Renal cortical epithelial cell (primary cell): ENCODE data around the gene PPP2R5D. TPM values are rescaled to one million over a fixed set of nuclear protein-coding genes. Genes with fewer than 3 reads are reported as not detected.

ENCODE experiments used
- DNase-seq: peaks from one replicate; pipeline ENCODE4 v3.0.0-alpha.2; 2011; ENCODE audit warnings: low read depth
- total RNA-seq: library from RNA; depleted of rRNA; stranded (reverse); fragments of >200 nt; gene quantifications from 2 replicates; pipeline ENCODE4 v1.2.3, GENCODE V29; 2014

Gene PPP2R5D
- total RNA-seq, 1 donor from 2014 or later, result 47.8 TPM

- no peak for DNase-seq
These were observed 21.1 kb upstream of the PPP2R5D start for GRCh38 chr6:42963179-42963854.

GRCh38 chr6:42963855-42964605 lies 20.3 kb upstream of the PPP2R5D start:
- no peak for DNase-seq

- DNase-seq, result no peak
These were observed 17.8 kb upstream of the PPP2R5D start for GRCh38 chr6:42966571-42966970.

- DNase-seq, result no peak
These were observed 17.1 kb upstream of the PPP2R5D start for GRCh38 chr6:42967228-42967627.

GRCh38 chr6:42968126-42968701 lies 16.2 kb upstream of the PPP2R5D start:
- no peak for DNase-seq

- no peak for DNase-seq
These were observed 15.6 kb upstream of the PPP2R5D start for GRCh38 chr6:42968783-42969182.

GRCh38 chr6:42969431-42969830 lies 14.9 kb upstream of the PPP2R5D start:
- DNase-seq, result no peak

GRCh38 chr6:42969934-42970333 lies 14.4 kb upstream of the PPP2R5D start:
- no peak for DNase-seq

- DNase-seq, result peak; percentile 69
These were observed 13.3 kb upstream of the PPP2R5D start for GRCh38 chr6:42970871-42971612.

- DNase-seq, result no peak
These were observed 12.5 kb upstream of the PPP2R5D start for GRCh38 chr6:42971746-42972327.

- no peak for DNase-seq
These were observed 10.4 kb upstream of the PPP2R5D start for GRCh38 chr6:42973926-42974325.

- no peak for DNase-seq
These were observed 9.4 kb upstream of the PPP2R5D start for GRCh38 chr6:42974919-42975505.

GRCh38 chr6:42978487-42978838 lies 5.9 kb upstream of the PPP2R5D start:
- DNase-seq, result no peak

- peak; percentile 71 for DNase-seq
These were observed 5.4 kb upstream of the PPP2R5D start, which contains the start of gene PEX6 for GRCh38 chr6:42978839-42979522. Gene PEX6, minus strand, starts transcription at chr6:42979181. Its CDS starts 31 bp downstream, at chr6:42979150.

GRCh38 chr6:42979523-42980177 lies 4.7 kb upstream of the PPP2R5D start:
- peak; percentile 43 for DNase-seq

GRCh38 chr6:42981836-42982235 lies 2.5 kb upstream of the PPP2R5D start:
- no peak for DNase-seq

GRCh38 chr6:42984924-42985475 lies 630 bp downstream of the PPP2R5D start:
- DNase-seq, result no peak

GRCh38 chr6:42987533-42988451 lies 3.4 kb downstream of the PPP2R5D start:
- DNase-seq, result no peak

GRCh38 chr6:42988486-42989020 lies 4.2 kb downstream of the PPP2R5D start:
- DNase-seq, result no peak
